Gastrocnemius medialis (tissue), 4 donors: Measurements from ENCODE around the gene MEIS1. TPM values are rescaled to one million over a fixed set of nuclear protein-coding genes. Genes with fewer than 3 reads are reported as not detected.

ENCODE experiments used
- ATAC-seq, 2 donors: fragments of 150-250 bp; one replicate each; pipeline ENCODE4 v1.9.1; 2016
- DNase-seq, 2 donors: peaks; one replicate each; pipeline ENCODE4 v3.0.0-alpha.2; 2019
- H3K27ac ChIP-seq, 4 donors: fragments of 200-600 bp; sonication (generic); 1 replicate in 1 of 4; 2 replicates in 3 of 4; pipeline ENCODE4 v1.5.1; 2016 to 2018; ENCODE audit warnings: mild to moderate bottlenecking in 2 of 4, moderate library complexity in 1 of 4
- H3K27me3 ChIP-seq, 3 donors: fragments of 200-600 bp; sonication (generic) in 2 of 3; 1 replicate in 1 of 3; 2 replicates in 2 of 3; pipeline versions ENCODE4 v1.5.1 to v1.6.0; 2016 to 2019; ENCODE audit warnings: mild to moderate bottlenecking in 1 of 3, moderate library complexity in 1 of 3
- H3K36me3 ChIP-seq, 2 donors: fragments of 200-600 bp; sonication (generic) in 1 of 2; one replicate each; pipeline ENCODE4 v1.5.1; 2017 to 2018
- H3K4me1 ChIP-seq, 2 donors: fragments of 200-600 bp; sonication (generic) in 1 of 2; one replicate each; pipeline ENCODE4 v1.5.1; 2016 to 2017; ENCODE audit warnings: mild to moderate bottlenecking in 2 of 2
- H3K4me3 ChIP-seq, 4 donors: fragments of 200-600 bp; sonication (generic) in 3 of 4; 1 replicate in 1 of 4; 2 replicates in 3 of 4; pipeline ENCODE4 v1.5.1; 2016 to 2019; ENCODE audit warnings: mild to moderate bottlenecking in 2 of 4
- H3K9me3 ChIP-seq, 3 donors: fragments of 200-600 bp; sonication (generic) in 2 of 3; 1 replicate in 1 of 3; 2 replicates in 2 of 3; pipeline ENCODE4 v1.5.1; 2016 to 2019
- CTCF ChIP-seq, 5 experiments: fragments of 450-650 bp in 3 of 5; fragments of 200-600 bp in 2 of 5; sonication (generic) in 2 of 5; IDR thresholded peaks in 4 of 5; conservative IDR thresholded peaks in 1 of 5; 1 replicate in 4 of 5; 2 replicates in 1 of 5; pipeline ENCODE4 v1.5.1; 2016 to 2019; ENCODE audit warnings: antibody characterized with exemption in 5 of 5, mild to moderate bottlenecking in 3 of 5, moderate library complexity in 3 of 5
- POLR2A ChIP-seq, 2 donors: fragments of 450-650 bp; IDR thresholded peaks; one replicate each; pipeline ENCODE4 v1.6.1; 2017; ENCODE audit warnings: antibody characterized with exemption in 2 of 2, mild to moderate bottlenecking in 2 of 2, moderate library complexity in 2 of 2
- in situ Hi-C, 4 donors: fragments of 200-750 bp; cut with MboI; loops; one replicate each; pipeline versions ENCODE4 v1.15.0 to v1.8.0; 2017; ENCODE audit warnings: low sequenced_read_pairs in 4 of 4
- intact Hi-C: fragments of 100-400 bp; cut with DNase I; formaldehyde crosslinking; loops from one replicate; pipeline ENCODE4 v1.15.1; 2023; ENCODE audit warnings: low total_unique reads
- total RNA-seq, 4 donors: library from RNA; depleted of rRNA; stranded (reverse); fragments of >200 nt; gene quantifications; one replicate each; pipeline versions ENCODE4 v1.1.0 to v1.2.3, GENCODE V29; 2016

The MEIS1 gene
- total RNA-seq, 4 donors from 2014 or later: 1.3 to 8.2 (median 2.0) TPM

- H3K36me3 ChIP-seq: no peaks in the 10 kb centered on the region
- in situ Hi-C loops: no loop called here
- no peak for TF ChIP-seq POLR2A (IDR thresholded peaks at IDR 0.05)
- no peak for TF ChIP-seq CTCF (IDR thresholded peaks at IDR 0.05 in 4 of 5, conservative IDR thresholded peaks at IDR 0.05 in 1 of 5)
- intact Hi-C loops: no loop called here
- H3K9me3 ChIP-seq: no peaks in the 10 kb centered on the region
- H3K4me1 ChIP-seq: peaks cover 0 to 5% of the 10 kb centered on the region in 2 donors
- H3K27ac ChIP-seq: no peak overlapping the region
- DNase-seq (no peak), ATAC-seq (no peak)
- no peaks in the 10 kb centered on the region for H3K27me3 ChIP-seq
- H3K4me3 ChIP-seq: no peak overlapping the region
These were observed 27.0 kb downstream of the MEIS1 start for GRCh38 chr2:66461664-66462500.

GRCh38 chr2:66462501-66462825 lies 27.5 kb downstream of the MEIS1 start:
- intact Hi-C loops: no loop called here
- TF ChIP-seq CTCF (IDR thresholded peaks at IDR 0.05 in 4 of 5, conservative IDR thresholded peaks at IDR 0.05 in 1 of 5): no peak
- TF ChIP-seq POLR2A (IDR thresholded peaks at IDR 0.05): no peak
- DNase-seq (no peak), ATAC-seq (no peak)
- in situ Hi-C loops: no loop called here
- Histone ChIP-seq H3K4me1 (peaks cover 0 to 5% of the 10 kb centered on the region in 2 donors), H3K27ac (no peak overlapping the region), H3K9me3 (no peaks in the 10 kb centered on the region), H3K36me3 (no peaks in the 10 kb centered on the region), H3K27me3 (no peaks in the 10 kb centered on the region), H3K4me3 (no peak overlapping the region)

DNA sequence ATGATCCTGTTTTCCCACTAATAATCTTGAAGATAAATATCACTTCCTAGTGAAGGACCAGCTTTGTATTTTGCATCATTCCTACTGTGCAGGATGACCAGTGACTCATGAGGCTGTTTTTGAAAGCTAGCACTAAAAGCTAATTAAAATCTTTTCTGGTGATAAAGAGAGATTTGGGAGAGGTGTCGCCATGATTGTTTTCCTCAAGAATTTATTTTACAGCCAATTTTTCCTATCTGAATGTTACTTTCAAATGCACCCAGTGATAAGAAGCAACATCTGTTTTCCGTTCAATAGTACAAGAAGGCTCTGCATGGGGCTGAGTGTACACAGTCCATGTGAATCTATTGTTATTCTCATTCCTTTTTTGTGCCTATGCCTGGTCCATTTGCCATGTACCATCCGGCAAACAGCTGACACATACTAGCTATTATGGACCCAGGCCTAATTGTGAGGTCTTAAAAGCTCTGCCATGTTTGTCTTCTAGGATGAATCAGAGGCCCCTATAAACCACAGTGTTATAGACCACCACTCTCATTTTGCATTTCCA lies 28.4 kb downstream of the MEIS1 start:
- H3K36me3 ChIP-seq: no peaks in the 10 kb centered on the region
- H3K4me1 ChIP-seq: peaks cover 0 to 5% of the 10 kb centered on the region in 2 donors
- H3K27ac ChIP-seq: no peak overlapping the region

DNA sequence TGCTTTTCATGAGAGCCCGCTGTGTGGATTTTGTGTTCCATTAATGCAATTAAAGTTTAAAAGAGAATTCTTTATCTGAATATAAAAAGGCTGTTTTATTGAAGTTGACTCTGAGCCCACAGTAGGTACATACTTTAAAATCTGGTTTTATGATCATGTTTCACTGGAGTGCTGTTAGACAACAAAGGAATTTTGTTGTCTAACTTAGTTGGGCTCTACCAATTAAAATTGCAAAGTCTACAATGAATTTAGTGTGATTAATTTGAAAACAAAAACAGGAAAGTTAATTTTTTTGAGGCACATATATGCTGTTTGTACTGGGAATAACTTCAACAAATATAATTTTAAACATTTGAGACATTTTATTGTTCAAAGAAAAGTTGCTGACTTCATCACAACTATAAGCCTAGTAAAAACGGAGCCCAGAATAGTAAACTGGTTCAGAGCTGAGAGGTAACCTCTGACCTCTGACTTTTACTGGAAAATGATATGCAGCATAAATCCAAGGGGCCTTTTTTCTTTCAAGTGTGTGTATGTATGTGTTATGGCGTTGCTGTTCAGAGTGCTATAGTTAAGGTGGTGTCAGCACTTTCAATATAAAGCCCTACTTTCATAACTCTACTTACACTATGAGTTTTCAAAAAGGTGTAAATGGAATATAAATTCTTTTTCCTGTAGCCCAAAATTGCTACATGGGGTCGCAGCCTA lies 30.2 kb downstream of the MEIS1 start:
- no peak overlapping the region for H3K27ac ChIP-seq
- no peak overlapping the region for H3K4me3 ChIP-seq
- in situ Hi-C loops: no loop called here
- no peaks in the 10 kb centered on the region for H3K27me3 ChIP-seq
- intact Hi-C loops: no loop called here
- H3K4me1 ChIP-seq: peaks cover 0 to 5% of the 10 kb centered on the region in 2 donors
- H3K36me3 ChIP-seq: no peaks in the 10 kb centered on the region
- TF ChIP-seq POLR2A (IDR thresholded peaks at IDR 0.05): no peak
- TF ChIP-seq CTCF (IDR thresholded peaks at IDR 0.05 in 4 of 5, conservative IDR thresholded peaks at IDR 0.05 in 1 of 5): no peak
- DNase-seq (no peak), ATAC-seq (no peak)
- H3K9me3 ChIP-seq: no peaks in the 10 kb centered on the region

More for the DNA sequence above, 28.4 kb downstream of the MEIS1 start:
- in situ Hi-C loops: no loop called here
- no peaks in the 10 kb centered on the region for H3K27me3 ChIP-seq
- H3K4me3 ChIP-seq: no peak overlapping the region
- TF ChIP-seq CTCF (IDR thresholded peaks at IDR 0.05 in 4 of 5, conservative IDR thresholded peaks at IDR 0.05 in 1 of 5): no peak
- no peak for TF ChIP-seq POLR2A (IDR thresholded peaks at IDR 0.05)
- DNase-seq (no peak), ATAC-seq (no peak)
- intact Hi-C loops: no loop called here
- no peaks in the 10 kb centered on the region for H3K9me3 ChIP-seq
